ENCODE data around the gene HDAC1.
"Not testable (repeated sequence)": the region's sequence is repeated elsewhere in the genome, so short reads cannot be mapped to it uniquely, and the experiment has no call there.

The HDAC1 gene

DNA sequence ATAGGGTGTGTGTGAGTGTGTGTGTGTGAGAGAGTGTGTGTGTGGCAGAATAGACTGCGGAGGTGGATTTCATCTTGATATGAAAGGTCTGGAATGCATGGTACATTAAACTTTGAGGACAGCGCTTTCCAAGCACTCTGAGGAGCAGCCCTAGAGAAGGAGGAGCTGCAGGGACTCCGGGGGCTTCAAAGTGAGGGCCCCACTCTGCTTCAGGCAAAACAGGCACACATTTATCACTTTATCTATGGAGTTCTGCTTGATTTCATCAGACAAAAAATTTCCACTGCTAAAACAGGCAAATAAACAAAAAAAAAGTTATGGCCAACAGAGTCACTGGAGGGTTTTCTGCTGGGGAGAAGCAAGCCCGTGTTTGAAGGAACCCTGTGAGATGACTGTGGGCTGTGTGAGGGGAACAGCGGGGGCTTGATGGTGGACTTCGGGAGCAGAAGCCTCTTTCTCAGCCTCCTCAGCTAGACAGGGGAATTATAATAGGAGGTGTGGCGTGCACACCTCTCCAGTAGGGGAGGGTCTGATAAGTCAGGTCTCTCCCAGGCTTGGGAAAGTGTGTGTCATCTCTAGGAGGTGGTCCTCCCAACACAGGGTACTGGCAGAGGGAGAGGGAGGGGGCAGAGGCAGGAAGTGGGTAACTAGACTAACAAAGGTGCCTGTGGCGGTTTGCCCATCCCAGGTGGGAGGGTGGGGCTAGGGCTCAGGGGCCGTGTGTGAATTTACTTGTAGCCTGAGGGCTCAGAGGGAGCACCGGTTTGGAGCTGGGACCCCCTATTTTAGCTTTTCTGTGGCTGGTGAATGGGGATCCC lies 18.3 kb upstream of the HDAC1 start:
- DNase-seq (ENCODE audit: low read depth, low spot score) = peak; percentile 63

DNA sequence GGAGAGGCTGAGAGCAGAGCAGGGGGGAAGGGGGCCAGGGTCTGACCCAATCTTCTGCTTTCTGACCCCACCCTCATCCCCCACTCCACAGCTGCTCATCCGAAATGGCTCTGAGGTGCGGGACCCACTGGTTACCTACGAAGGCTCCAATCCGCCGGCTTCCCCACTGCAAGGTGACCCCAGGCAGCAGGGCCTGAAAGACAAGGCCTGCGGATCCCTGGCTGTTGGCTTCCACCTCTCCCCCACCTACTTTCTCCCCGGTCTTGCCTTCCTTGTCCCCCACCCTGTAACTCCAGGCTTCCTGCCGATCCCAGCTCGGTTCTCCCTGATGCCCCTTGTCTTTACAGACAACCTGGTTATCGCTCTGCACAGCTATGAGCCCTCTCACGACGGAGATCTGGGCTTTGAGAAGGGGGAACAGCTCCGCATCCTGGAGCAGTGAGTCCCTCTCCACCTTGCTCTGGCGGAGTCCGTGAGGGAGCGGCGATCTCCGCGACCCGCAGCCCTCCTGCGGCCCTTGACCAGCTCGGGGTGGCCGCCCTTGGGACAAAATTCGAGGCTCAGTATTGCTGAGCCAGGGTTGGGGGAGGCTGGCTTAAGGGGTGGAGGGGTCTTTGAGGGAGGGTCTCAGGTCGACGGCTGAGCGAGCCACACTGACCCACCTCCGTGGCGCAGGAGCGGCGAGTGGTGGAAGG lies 17.1 kb upstream of the HDAC1 start:
- DNase-seq (ENCODE audit: low read depth, low spot score) = no peak

GRCh38 chr1:32275424-32275823 lies 16.5 kb upstream of the HDAC1 start:
- DNase-seq (ENCODE audit: low read depth, low spot score) = no peak

- DNase-seq (ENCODE audit: low read depth, low spot score) = no peak
These were observed 15.7 kb upstream of the HDAC1 start for GRCh38 chr1:32276032-32276782.

- not testable (repeated sequence) for DNase-seq (ENCODE audit: low read depth, low spot score)
These were observed 7.1 kb upstream of the HDAC1 start for GRCh38 chr1:32284777-32285176.

DNA sequence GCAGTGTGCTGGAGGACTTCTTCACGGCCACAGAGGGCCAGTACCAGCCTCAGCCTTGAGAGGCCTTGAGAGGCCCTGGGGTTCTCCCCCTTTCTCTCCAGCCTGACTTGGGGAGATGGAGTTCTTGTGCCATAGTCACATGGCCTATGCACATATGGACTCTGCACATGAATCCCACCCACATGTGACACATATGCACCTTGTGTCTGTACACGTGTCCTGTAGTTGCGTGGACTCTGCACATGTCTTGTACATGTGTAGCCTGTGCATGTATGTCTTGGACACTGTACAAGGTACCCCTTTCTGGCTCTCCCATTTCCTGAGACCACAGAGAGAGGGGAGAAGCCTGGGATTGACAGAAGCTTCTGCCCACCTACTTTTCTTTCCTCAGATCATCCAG lies 6.2 kb upstream of the HDAC1 start:
- no peak for DNase-seq (ENCODE audit: low read depth, low spot score)

DNA sequence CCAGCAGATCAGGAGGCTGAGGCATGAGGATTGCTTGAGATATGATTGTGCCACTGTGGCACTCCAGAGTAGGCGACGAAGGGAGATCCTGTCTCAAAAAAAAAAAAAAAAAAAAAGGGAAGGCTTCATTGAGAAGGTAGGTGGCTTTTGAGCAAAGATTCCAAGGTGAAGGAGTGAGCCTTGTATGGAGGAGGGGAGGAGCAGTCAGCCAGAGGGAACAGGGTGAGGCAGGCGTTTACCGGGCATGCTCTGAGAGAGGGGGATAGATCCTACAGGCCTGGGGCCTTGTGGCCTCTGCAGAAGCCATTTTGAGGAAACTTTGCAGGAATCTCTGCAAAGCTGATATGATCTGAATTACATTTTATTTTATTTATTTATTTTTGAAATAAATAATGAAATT lies 5.1 kb upstream of the HDAC1 start:
- peak; percentile 64 for DNase-seq (ENCODE audit: low read depth, low spot score)

DNA sequence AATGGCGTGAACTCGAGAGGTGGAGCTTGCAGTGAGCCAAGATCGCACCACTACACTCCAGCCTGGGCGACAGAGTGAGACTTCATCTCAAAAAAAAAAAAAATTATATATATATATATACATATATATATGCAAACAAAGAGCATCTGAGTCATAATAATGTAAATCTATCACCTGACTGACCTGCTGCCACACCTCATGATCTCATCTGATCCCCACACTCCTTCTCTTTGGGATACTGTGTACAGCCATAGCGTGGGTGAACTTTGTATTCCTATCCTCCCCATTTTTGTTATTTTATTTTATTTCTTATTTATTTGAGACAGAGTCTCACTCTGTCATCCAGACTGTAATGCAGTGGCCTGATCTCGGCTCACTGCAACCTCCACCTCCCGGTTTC lies 2.6 kb upstream of the HDAC1 start:
- DNase-seq (ENCODE audit: low read depth, low spot score) = no peak

DNA sequence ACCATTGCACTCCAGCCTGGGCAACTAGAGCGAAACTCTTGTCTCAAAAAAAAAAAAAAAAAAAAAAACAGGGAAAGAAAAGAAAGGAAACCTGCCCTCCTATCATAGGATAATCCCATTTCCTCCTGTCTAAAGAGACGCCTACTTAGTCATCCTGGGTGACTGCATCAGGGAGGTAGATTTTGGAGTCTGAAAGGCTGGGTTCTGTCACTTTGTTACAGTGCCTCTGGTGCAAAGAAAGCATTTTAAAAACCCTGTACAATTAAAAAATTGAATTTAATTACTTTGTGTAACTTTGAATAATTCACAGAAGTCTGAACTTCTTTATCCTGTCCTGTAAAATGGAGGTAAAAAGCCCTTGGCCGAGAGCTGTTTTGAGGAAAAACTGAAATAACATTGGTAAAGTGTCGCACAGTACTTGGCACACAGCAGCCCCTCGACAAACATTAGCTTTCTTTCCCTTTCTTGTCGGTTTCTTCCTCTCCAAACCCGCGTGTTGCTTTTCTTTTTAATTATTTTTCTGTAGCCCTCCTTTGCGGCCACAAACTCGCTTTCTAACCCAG lies 657 bp upstream of the HDAC1 start:
- peak; percentile 15 for DNase-seq (ENCODE audit: low read depth, low spot score)

- DNase-seq (ENCODE audit: low read depth, low spot score) = not testable (repeated sequence)
These were observed 6.3 kb downstream of the HDAC1 start for GRCh38 chr1:32298211-32298610.

GRCh38 chr1:32299327-32299726 lies 7.4 kb downstream of the HDAC1 start:
- no peak for DNase-seq (ENCODE audit: low read depth, low spot score)

GRCh38 chr1:32303358-32303757 lies 11.5 kb downstream of the HDAC1 start:
- DNase-seq (ENCODE audit: low read depth, low spot score) = no peak

DNA sequence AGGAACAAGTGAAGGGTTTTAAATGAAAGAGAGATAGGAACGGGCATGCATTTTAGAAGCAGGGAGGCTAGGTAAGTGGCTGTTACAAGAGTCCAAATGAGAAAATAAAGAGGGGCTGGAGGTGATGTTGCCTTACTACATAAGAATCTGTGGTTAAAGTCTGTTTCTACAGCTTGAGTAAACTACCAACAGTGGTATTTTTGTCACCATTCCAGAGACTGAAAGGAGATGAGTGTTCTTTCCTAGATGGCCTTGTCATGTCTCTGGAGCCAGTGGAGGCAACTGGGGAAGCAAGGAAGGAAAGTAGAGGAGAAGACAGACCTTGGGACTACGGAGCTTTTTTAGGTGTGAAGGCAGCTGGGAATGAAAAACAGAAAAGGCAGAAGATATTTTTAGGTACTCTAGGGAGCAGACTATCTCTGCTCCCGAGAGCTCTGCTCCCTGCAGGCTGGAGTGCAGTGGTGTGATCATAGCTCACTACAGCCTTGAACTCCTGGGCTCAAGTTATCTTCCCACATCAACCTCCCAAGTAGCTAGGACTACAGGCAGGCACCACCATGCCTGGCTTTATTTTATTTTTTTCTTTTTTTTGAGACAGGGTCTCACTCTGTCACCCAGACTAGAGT lies 12.2 kb downstream of the HDAC1 start:
- DNase-seq (ENCODE audit: low read depth, low spot score) = no peak

GRCh38 chr1:32305310-32305709 lies 13.4 kb downstream of the HDAC1 start:
- no peak for DNase-seq (ENCODE audit: low read depth, low spot score)

DNA sequence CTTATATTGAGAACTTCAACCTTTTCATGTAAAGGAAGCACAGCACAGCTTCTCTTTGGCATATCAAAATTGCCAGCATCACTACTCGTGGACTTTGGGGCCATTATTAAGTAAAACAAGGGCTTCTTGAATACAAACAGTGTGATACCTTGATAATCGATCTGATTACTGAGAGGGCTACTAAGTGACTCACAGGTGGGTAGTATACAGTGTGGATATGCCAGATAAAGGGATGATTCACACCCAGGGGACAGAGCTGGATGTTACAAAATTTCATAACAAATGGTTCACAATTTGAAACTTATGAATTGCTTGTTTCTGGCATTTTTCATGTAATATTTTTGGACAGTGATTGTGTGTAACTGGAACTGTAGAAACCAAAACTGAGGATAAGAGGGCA lies 15.4 kb downstream of the HDAC1 start:
- DNase-seq (ENCODE audit: low read depth, low spot score) = no peak

DNA sequence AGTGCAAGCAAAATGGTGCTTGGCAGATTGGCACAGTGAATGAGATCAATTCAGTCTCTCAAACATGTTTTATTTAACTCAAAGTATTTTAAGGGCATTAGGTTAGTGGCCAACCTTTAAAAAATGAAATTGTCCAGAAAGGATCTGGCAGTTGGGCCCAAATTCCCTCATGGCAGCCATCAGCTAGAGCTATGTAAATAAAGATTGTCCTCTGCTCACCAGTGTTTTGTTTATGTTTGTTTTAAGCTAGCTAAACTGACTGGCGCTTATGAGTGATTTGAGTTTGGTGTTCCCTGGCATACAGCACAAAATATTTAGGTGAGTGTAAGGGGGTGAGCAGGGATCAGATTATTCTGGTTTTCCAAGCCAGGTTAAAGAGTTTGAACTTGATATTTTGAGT lies 18.1 kb downstream of the HDAC1 start:
- no peak for DNase-seq (ENCODE audit: low read depth, low spot score)

GRCh38 chr1:32311709-32312393 lies 20.0 kb downstream of the HDAC1 start:
- DNase-seq (ENCODE audit: low read depth, low spot score) = no peak

DNA sequence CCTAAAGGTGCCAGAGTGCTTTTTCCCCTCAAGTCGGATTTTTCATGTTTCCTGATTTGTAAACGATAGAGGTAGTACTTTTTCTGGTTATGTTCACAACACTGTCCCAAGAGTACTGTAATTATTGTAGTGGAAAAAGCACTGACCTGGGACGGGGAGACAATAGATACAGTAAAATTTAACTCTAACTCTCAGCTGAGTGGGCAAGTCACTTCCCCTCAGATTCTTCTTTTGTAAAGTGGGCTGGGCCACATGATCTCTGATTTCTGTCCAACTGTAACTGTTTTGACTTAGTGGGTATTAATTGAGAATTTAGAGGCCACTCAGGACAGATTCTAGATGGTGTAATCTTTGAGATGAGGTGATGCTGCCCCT lies 25.0 kb downstream of the HDAC1 start:
- no peak for DNase-seq (ENCODE audit: low read depth, low spot score)

GRCh38 chr1:32318127-32318869 lies 26.4 kb downstream of the HDAC1 start:
- no peak for DNase-seq (ENCODE audit: low read depth, low spot score)

DNA sequence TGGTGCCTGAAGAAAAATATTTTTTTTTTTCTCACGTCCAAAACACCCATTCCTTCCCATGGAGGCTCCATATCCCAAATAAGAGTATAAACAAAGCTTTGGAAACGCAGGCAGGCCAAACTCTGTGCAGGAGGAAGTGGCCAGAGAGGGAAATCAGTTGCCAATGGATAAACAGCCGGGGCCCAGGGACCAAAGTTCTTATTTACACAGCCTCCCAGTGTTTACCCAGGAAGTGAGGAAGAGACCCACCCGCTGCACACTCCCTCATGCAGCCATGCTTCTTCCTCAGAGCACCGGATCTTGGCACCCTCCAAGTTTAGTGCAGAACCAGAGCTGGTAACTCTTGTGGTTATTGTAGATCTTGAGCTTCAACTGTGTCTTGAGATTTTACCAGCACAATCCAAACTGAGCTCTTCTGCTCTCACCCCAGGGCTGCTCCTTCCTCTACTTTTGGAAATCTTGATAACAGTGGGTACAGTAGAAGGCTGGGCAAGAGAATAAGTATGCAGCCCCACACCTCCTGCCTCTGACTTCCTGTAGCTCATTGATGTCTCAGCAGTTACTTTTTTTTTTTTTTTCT lies 29.9 kb downstream of the HDAC1 start:
- no peak for DNase-seq (ENCODE audit: low read depth, low spot score)

All from ELF-1 (cell line).